HTERT RPE-1 (cell line): Measurements from ENCODE around the gene ABHD4.
"Not testable (repeated sequence)": the region's sequence is repeated elsewhere in the genome, so short reads cannot be mapped to it uniquely, and the experiment has no call there.

Experiments used
- in situ Hi-C: fragments of 300-500 bp; cut with MboI; formaldehyde crosslinking; loops from 4 replicates; pipeline ENCODE4 v1.14.3; 2020; ENCODE audit warnings: low sequenced_read_pairs

Gene ABHD4

DNA sequence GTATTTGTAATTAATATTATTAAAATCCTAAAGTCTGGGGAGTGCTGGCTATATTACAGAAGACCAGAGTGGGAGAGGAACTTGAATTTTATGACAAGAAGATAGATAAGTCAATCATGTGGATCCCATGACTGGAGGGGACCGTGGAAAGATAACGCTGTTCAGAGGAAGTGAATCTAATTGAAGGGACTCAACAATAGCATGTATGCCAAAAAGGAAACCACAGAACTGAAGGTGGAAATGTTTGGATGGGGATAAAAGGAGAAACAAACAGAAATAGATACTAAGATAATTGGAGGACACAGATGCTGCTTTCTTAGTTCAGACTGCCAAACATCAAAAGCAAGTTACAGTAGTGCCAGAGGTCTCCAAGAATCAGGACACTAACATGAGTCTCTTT lies 24.9 kb downstream of the ABHD4 start:
- in situ Hi-C loops, result no loop called here

GRCh38 chr14:22626590-22626989 lies 28.5 kb downstream of the ABHD4 start:
- in situ Hi-C loops, result no loop called here

DNA sequence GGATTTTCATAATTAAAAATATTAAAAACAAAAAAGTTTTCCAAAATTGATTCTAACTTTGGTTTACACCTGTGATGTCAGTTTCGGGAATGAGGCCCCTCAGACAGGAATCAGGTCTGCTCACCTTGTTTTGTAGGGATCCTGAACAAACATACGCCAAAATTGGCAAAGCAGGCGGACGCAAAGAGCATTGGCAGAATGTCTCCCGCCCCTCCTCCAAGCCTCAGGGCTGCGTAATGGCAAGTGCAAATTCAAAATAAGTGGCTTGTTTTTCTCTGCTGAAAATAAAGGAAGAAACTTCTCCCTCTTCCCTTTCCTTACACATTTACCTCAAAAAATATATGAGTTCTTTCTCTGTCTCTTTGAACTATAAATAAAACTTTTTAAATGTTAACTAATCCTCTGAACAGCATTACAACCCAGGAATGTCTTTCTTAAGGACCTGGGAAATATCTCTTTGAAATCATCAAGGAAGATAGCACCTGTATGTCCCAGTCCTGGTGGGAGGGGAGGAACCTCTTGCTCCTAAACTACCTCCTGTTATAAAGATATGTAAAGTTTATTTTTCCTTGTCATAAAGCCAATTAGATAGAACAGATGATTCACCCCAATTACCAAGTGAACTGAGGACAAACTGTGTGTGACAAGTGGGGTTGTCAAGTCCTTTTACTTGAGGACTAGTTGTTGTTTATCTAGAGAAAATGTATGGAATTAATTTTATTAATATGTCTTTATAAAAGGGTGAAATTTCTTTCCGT lies 29.6 kb downstream of the ABHD4 start:
- in situ Hi-C loops, result no loop called here

GRCh38 chr14:22629361-22629760 lies 31.3 kb downstream of the ABHD4 start:
- in situ Hi-C loops, result no loop called here

GRCh38 chr14:22630066-22630465 lies 32.0 kb downstream of the ABHD4 start:
- in situ Hi-C loops, result no loop called here

- in situ Hi-C loops, result no loop called here
Measured at GRCh38 chr14:22630486-22630885, 32.4 kb downstream of the ABHD4 start.

DNA sequence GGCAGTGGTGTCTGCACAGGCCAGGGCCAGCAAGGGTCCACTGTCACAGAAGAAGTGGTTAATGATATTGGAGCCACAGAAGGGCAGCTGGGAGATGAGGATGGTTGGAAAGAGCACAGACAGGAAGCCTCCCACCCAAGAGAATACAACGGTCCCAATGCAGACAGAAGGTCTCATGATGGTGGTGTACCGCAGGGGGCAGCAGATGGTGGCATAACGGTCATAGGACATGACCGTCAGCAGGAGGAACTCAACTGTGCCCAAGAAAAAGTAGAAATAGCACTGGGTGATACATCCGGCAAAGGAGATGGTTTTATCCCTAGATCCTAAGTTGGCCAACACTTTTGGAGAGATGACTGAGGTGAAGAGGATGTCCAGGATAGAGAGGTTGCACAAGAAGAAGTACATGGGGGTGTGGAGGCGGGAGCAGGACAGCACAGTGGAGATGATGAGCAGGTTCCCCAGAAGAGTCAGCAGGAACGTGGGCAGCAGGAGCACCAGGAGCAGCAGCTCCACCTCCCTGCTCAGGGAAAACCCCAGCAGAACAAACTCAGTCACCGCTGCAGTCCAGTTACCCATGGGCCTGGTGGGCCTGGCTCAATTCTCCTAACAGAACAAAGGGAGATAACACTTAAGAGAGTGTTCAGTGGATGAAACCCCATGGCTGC lies 36.3 kb downstream of the ABHD4 start:
- in situ Hi-C loops, result no loop called here

GRCh38 chr14:22635980-22636379 lies 37.9 kb downstream of the ABHD4 start:
- in situ Hi-C loops, result not testable (repeated sequence)

GRCh38 chr14:22640192-22640591 lies 42.1 kb downstream of the ABHD4 start:
- in situ Hi-C loops, result no loop called here

GRCh38 chr14:22641846-22642245 lies 43.7 kb downstream of the ABHD4 start:
- in situ Hi-C loops, result no loop called here

GRCh38 chr14:22644305-22644635 lies 46.2 kb downstream of the ABHD4 start, which contains the start of gene OR6J1:
Gene OR6J1 (minus strand): TSS chr14:22644352. CDS start chr14:22634811, 9,541 bp downstream.
- in situ Hi-C loops, result no loop called here

DNA sequence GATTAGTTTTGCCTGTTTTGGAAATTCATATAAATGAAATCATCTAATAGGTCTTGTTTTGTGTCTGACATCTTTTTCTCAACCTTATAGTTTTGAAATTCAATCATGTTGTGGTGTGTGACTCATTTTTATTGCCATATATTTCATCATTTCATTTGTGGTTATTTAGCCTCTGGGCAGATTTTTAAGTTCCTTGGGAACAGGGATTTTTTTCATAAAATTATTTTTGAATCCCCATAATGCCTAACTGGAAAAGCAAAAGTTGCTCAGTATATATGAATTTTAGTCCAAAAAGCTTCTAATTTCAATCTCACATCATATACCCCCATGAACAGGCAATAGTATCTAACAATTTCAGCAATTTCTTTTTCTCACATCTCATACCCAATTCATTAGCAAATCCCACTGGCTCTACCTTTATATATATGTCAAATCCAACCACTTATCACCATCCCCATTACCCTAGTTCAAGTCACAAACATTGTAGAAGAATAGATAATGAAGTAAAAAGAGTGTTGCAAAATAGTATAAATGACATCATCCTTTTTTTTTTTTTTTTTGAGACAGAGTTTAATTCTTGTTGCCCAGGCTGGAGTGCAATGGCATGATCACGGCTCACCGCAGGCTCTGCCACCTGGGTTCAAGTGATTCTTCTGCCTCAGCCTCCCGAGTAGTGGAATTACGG lies 48.6 kb downstream of the ABHD4 start:
- in situ Hi-C loops, result no loop called here

DNA sequence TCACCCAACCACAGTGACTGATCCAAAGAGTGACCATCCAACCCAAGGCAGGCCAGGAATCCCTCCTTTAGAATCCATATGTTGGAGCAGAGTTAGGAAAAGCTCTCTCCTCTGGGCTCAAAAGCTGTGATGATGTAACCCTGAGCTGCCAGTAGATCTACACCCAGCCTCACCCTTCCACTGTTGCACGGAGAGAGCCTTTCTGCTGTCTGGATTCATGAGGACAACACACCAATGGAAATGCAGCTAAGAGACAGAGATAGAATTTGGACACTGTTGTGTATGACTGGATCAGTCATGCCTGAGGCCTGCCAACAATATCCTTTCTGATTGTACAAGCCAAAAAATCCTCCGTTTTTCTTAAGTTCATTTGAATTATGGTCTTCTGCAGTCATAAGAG lies 50.4 kb downstream of the ABHD4 start:
- in situ Hi-C loops, result no loop called here

- in situ Hi-C loops, result no loop called here
Measured at GRCh38 chr14:22650046-22650739, 52.1 kb downstream of the ABHD4 start.

- in situ Hi-C loops, result no loop called here
Measured at GRCh38 chr14:22650960-22651521, 52.9 kb downstream of the ABHD4 start.

GRCh38 chr14:22651586-22651985 lies 53.5 kb downstream of the ABHD4 start:
- in situ Hi-C loops, result no loop called here

DNA sequence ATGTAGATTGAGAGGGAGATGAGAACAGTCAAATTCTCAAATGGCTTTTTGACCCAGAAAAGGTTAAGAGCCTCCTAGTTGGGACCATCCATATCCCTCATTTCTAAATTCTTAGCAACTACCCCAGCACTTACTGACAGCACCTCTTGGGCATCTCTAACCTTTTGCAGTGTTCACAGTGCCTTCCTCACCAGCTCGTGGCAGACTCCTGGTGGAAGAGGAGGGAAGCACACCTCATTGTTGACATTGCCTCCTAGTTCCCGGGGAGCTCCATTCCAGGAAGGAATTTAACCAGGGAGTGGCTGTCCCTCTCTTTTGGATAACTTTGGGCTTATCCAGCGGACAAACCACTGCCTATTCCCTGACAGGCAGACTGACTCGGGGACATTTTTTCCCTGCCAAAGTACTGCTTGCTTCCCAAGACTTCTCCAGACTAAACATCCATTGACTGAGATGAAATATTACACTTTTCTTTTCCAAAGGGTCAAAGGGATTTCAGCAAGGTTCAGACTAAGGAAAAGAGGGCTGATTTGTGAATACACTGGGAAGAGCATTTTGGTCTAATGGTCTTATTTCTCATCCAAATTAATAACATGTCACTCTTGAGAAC lies 55.0 kb downstream of the ABHD4 start:
- in situ Hi-C loops, result no loop called here

DNA sequence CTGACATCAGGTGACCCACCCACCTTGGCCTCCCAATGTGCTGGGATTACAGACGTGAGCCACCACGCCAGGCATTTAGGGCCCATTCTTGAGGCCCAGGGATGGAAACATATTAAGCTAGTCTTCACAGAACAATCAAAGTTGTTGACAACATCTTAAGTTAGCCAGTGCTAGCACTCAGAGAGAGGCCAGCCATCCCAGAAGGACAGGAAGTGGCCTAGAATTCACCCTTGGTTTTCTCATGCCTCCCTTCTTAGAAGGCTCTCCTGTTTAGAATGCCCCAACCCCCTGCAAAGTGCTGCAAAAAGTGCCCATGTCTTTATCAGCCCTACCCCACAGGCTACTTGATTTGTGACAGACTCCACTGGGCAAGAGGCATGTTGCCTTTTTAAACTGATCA lies 58.1 kb downstream of the ABHD4 start:
- in situ Hi-C loops, result no loop called here

GRCh38 chr14:22656945-22657731 lies 59.0 kb downstream of the ABHD4 start:
- in situ Hi-C loops, result no loop called here

- in situ Hi-C loops, result no loop called here
Measured at GRCh38 chr14:22657861-22658260, 59.8 kb downstream of the ABHD4 start.
